Placental epithelial cell (primary cell): Measurements from ENCODE around the gene HNMT. TPM values are rescaled to one million over a fixed set of nuclear protein-coding genes. Genes with fewer than 3 reads are reported as not detected.

Experiments
- total RNA-seq: library from RNA; depleted of rRNA; stranded (reverse); fragments of >200 nt; gene quantifications from 2 replicates; pipeline ENCODE4 v1.2.3, GENCODE V29; 2012

Gene HNMT
- total RNA-seq: 7.5 and 7.6 TPM in 2 replicates

GRCh38 chr2:137964066-137964858 is at the start of gene HNMT:
Gene HNMT, plus strand, starts transcription at chr2:137964473. Its CDS starts 19 bp downstream, at chr2:137964492.

